Stomach (tissue), 4 donors: ENCODE measurements around the gene RPS27.

Source experiments
- POLR2AphosphoS5 ChIP-seq, 3 donors: sonication (generic); formaldehyde crosslinking; IDR thresholded peaks; one replicate each; pipeline ENCODE4 v1.6.1; 2016; ENCODE audit warnings: antibody characterized with exemption in 3 of 3
- TF ChIP-seq, protein P1 (sequence below), 7 experiments: fragments of 450-650 bp in 4 of 7; fragments of 200-600 bp in 3 of 7; sonication (generic) in 3 of 7; IDR thresholded peaks; one replicate each; pipeline ENCODE4 v1.5.1; 2016 to 2019; ENCODE audit warnings: antibody characterized with exemption in 7 of 7, control low read depth in 2 of 7, mild to moderate bottlenecking in 1 of 7

DNA sequence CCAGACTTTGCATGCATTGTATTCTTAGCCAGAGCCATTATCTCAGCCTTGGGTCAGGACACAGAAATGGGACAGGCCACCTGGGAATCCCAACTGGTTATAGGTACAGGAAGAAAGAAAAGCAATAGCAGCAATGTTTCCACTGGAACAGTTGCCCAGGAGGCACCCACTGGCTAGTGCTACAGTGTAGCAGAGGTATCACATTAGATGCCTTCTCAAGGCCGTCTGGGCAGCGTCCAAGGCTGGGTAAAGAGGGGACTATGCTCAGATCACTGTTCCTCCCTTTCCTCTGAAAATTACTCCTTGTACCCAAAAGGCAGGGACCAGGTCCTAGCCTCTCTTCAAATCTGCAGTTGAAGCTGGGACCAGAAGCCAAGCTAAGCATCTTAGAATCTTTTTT lies 20.2 kb upstream of the RPS27 start:
- TF ChIP-seq, protein P1, sequence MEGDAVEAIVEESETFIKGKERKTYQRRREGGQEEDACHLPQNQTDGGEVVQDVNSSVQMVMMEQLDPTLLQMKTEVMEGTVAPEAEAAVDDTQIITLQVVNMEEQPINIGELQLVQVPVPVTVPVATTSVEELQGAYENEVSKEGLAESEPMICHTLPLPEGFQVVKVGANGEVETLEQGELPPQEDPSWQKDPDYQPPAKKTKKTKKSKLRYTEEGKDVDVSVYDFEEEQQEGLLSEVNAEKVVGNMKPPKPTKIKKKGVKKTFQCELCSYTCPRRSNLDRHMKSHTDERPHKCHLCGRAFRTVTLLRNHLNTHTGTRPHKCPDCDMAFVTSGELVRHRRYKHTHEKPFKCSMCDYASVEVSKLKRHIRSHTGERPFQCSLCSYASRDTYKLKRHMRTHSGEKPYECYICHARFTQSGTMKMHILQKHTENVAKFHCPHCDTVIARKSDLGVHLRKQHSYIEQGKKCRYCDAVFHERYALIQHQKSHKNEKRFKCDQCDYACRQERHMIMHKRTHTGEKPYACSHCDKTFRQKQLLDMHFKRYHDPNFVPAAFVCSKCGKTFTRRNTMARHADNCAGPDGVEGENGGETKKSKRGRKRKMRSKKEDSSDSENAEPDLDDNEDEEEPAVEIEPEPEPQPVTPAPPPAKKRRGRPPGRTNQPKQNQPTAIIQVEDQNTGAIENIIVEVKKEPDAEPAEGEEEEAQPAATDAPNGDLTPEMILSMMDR (IDR thresholded peaks at IDR 0.05): no peak
- TF ChIP-seq POLR2AphosphoS5 (IDR thresholded peaks at IDR 0.05): no peak
